Kidney epithelial cell (primary cell): ENCODE measurements around the gene ZMYM4. TPM values are rescaled to one million over a fixed set of nuclear protein-coding genes. Genes with fewer than 3 reads are reported as not detected.

Source experiments
- DNase-seq: peaks from one replicate; pipeline ENCODE4 v3.0.0-alpha.2; 2010; ENCODE audit warnings: low read depth
- H3K27me3 ChIP-seq: 2 replicates; pipeline ENCODE4 v1.6.0; 2011; ENCODE audit warnings: low read length; ENCODE audit not compliant: control insufficient read depth, insufficient read depth
- H3K36me3 ChIP-seq: 2 replicates; pipeline ENCODE4 v1.5.1; 2011; ENCODE audit warnings: low read length; ENCODE audit not compliant: control insufficient read depth, insufficient read depth
- H3K4me3 ChIP-seq: 2 replicates; pipeline ENCODE4 v1.5.1; 2011; ENCODE audit warnings: low read depth, mild to moderate bottlenecking, control low read depth, low read length
- CTCF ChIP-seq: IDR thresholded peaks from 2 replicates; pipeline ENCODE4 v1.5.1; 2011; ENCODE audit warnings: mild to moderate bottlenecking, moderate library complexity, low read length, control low read depth, inconsistent platforms; ENCODE audit not compliant: insufficient read depth, poor library complexity, severe bottlenecking
- total RNA-seq: library from RNA; depleted of rRNA; stranded (reverse); fragments of >200 nt; gene quantifications from 2 replicates; pipeline ENCODE4 v1.2.3, GENCODE V29; 2015

Gene ZMYM4
- total RNA-seq: 30.3 and 35.1 TPM in 2 replicates

DNA sequence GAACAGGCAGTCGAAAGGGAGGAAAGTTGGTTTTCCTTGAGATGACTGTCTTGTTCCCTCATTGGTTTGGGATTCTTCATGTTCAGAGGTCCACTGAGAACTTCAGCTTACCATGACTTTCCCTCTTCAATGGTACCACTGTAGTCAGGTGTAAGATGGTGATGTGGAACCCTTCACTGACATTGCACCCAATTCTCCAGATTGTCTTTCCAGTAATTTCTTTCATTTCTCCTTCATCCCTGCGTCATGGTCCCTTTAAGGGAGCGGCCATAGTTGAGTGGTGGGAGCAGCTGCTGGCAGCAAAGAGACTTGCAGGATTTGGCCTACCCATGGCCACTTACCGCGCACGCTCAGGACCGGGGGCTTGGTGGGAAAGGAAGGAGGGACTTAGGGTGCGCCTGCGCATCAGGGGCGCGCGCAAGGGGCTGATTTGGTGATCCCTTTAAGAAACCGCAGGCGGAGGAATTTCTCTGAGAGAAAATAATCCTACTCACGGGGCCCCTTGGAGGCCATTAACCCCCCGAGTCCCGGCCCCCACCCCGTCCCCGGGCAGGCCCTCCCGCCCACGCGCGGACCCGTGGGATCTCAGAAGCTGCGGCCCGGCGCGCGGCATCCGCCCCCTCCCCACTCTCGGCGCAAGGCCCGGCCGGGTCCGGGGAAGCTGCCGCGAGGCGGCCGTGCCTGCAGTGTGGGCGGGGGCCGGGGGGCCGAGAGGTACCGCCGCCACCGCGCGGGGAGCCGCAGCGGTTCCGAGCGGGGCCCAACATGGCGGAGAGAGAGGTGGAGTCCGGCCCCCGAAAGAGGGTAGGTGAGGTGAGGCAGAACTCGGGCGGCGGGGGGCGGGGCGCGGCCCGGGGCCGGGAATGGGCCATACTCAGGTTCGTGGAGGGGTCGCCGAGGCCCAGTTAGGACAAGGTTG, at the start of gene ZMYM4:
TSS of gene ZMYM4 (plus strand) at position 428 of the 919 bp plus-strand sequence. CDS start at position 766, 338 bp downstream.
- DNase-seq: peak; percentile 92
- peak; percentile 8 for TF ChIP-seq CTCF
- no peaks in the 10 kb centered on the region for H3K36me3 ChIP-seq
- H3K4me3 ChIP-seq: peak within 1 kb of the TSS; percentile 95
- H3K27me3 ChIP-seq: no peaks in the 10 kb centered on the region

DNA sequence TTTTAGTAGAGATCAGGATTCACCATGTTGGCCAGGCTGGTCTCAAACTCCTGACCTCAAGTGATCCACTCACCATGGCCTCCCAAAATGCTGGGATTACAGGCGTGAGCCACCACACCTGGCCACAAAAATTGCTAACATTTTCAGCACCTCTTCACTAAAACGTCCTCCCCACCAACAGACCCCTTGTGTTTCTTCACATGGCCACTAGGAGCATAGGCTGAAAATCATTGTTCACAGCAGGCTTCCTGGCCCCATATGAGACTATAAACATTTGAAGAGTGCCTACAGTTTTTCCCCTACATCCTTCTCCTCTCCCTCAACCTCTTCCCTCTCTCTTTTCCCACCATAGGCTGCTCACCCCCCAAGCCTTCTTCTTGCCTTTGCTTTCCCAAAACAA, 47.5 kb upstream of the ZMYM4 start:
- no peak overlapping the region for H3K4me3 ChIP-seq
- TF ChIP-seq CTCF: peak; percentile 56
- no peak for DNase-seq
- H3K36me3 ChIP-seq: no peaks in the 10 kb centered on the region
- H3K27me3 ChIP-seq: no peaks in the 10 kb centered on the region

DNA sequence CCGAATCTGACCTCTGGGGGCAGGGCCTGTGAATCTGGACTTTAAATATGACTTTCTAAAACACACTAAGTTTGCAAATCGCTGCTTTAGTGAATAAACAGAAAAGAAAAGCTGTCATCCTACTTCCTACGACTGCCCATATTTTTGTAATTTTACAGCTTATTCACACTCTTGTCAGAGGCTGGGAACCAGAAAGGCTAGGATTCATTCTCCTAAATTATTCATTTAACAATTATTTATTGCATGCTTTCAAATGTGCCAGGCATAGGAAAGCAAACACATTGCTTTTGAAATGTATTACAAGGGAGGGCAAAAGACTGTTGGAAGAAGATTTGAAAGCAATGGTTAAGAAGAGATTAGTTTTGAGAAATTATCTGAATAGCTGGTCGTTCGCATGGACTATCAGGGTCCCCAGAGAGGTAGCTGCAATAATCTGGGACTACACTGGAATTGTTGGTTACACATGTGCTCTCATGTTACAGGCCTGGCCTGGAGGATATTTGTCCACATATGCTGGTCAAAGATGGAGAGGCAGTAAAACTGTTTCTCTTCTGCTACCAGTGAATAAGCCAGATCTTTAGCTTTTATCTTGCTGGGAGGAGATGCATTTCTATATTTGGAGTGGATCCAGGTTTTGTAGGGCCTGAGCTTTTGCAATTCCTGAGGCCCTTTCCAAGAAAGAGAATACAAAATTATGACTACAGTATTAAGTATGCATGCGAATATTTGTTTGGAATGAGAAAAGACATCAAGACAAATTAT, 46.0 kb upstream of the ZMYM4 start:
- H3K27me3 ChIP-seq: no peaks in the 10 kb centered on the region
- TF ChIP-seq CTCF: no peak
- H3K4me3 ChIP-seq: no peak overlapping the region
- no peaks in the 10 kb centered on the region for H3K36me3 ChIP-seq
- no peak for DNase-seq

DNA sequence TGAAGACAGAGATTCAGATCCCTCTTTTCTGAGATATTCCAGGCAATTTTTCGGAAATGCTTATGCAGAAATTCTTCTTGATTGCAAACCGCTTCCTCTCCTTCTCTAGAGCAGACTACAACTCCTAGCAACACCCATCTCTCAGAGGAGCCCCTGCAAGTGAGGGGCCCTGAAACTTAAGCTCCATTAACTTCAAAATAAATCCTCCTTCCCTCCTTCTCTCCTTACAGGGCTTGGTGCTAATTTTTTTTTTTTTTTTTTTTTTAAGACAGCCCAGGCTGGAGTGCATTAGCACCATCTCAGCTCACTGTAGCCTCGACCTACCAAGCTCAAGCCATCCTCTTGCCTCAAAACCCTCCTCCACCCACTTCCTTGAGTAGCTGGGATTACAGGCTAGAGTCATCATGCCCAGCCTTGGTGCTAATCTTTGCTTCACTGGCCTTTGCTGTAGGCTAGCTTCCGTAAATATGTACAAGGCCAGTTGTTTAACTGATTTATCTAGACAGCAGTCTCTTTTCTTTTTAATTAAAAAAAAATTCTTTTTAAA, 45.4 kb upstream of the ZMYM4 start:
- no peaks in the 10 kb centered on the region for H3K36me3 ChIP-seq
- TF ChIP-seq CTCF: no peak
- DNase-seq: no peak
- no peaks in the 10 kb centered on the region for H3K27me3 ChIP-seq
- no peak overlapping the region for H3K4me3 ChIP-seq

DNA sequence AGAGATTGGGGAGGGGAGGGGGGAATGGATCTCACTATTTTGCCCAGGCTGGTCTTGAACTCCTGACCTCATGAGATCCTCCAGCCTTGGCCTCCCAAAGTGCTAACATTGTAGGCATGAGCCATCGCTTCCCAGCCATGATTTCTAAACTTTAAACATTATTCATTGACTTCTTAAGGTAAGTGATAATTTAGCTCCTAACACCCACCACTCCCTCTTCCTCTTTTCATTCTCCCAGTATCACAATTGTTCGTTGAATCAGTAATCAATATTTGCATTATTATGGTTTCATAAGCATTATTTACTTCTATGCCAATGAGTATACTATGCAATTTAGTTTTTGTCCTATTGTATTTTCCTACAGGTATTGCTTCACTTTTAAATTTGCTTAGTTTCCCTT, 42.0 kb upstream of the ZMYM4 start:
- no peak for DNase-seq
- no peak for TF ChIP-seq CTCF
- Histone ChIP-seq H3K27me3 (no peaks in the 10 kb centered on the region), H3K4me3 (no peak overlapping the region), H3K36me3 (no peaks in the 10 kb centered on the region)
